CD8-positive, alpha-beta memory T cell (primary cell): Measurements from ENCODE around the gene KCNIP3. TPM values are rescaled to one million over a fixed set of nuclear protein-coding genes. Genes with fewer than 3 reads are reported as not detected.
"Not testable (repeated sequence)": the region's sequence is repeated elsewhere in the genome, so short reads cannot be mapped to it uniquely, and the experiment has no call there.

ENCODE experiments used
- CTCF ChIA-PET: fragments of 350-600 bp; sonication (Branson Sonifier 250); formaldehyde crosslinking; loops from one replicate; lab custom pipeline; 2021; ENCODE audit warnings: antibody characterized with exemption; lab: Charles Lee
- POLR2A ChIA-PET: fragments of 350-600 bp; sonication (Branson Sonifier 250); formaldehyde crosslinking; loops from one replicate; lab custom pipeline; 2021; ENCODE audit warnings: antibody characterized with exemption; lab: Charles Lee
- DNase-seq, 5 donors: peaks; one replicate each; pipeline versions ENCODE4 v3.0.0 to v3.0.0-alpha.2; 2020 to 2022; ENCODE audit warnings: mixed read lengths in 1 of 5
- H3K27ac ChIP-seq: one replicate; pipeline ENCODE4 v1.7.0; 2013; ENCODE audit warnings: low read depth, mild to moderate bottlenecking, low read length, moderate library complexity
- H3K27me3 ChIP-seq: 2 replicates; pipeline ENCODE4 v1.7.0; 2013; ENCODE audit warnings: low read length, mild to moderate bottlenecking; ENCODE audit not compliant: insufficient read depth, poor library complexity, severe bottlenecking
- H3K36me3 ChIP-seq: 2 replicates; pipeline ENCODE4 v1.7.0; 2013; ENCODE audit warnings: mild to moderate bottlenecking, low read length, moderate library complexity; ENCODE audit not compliant: insufficient read depth
- H3K4me1 ChIP-seq: 2 replicates; pipeline ENCODE4 v1.7.0; 2013; ENCODE audit warnings: mild to moderate bottlenecking, low read length, moderate library complexity; ENCODE audit not compliant: insufficient read depth
- H3K4me3 ChIP-seq: 2 replicates; pipeline ENCODE4 v1.7.0; 2013; ENCODE audit warnings: mild to moderate bottlenecking, low read length
- H3K9me3 ChIP-seq: 2 replicates; pipeline ENCODE4 v1.7.0; 2013; ENCODE audit warnings: mild to moderate bottlenecking, low read length
- H3K27ac Mint-ChIP-seq, 8 donors: one replicate each; pipeline ENCODE4 v1.8.0; 2020 to 2021; ENCODE audit warnings: mixed read lengths in 8 of 8, mild to moderate bottlenecking in 6 of 8, inconsistent platforms in 3 of 8, moderate library complexity in 3 of 8
- H3K27me3 Mint-ChIP-seq, 2 donors: one replicate each; pipeline ENCODE4 v1.8.0; 2020 to 2021; ENCODE audit warnings: mixed read lengths in 2 of 2, mild to moderate bottlenecking in 1 of 2, moderate library complexity in 1 of 2
- H3K36me3 Mint-ChIP-seq, 3 donors: one replicate each; pipeline ENCODE4 v1.8.0; 2020 to 2021; ENCODE audit warnings: mixed read lengths in 3 of 3, inconsistent platforms in 1 of 3, mild to moderate bottlenecking in 1 of 3
- H3K4me1 Mint-ChIP-seq, 3 donors: one replicate each; pipeline ENCODE4 v1.8.0; 2020 to 2021; ENCODE audit warnings: mixed read lengths in 3 of 3, inconsistent platforms in 1 of 3, mild to moderate bottlenecking in 1 of 3
- H3K4me3 Mint-ChIP-seq, 7 donors: one replicate each; pipeline ENCODE4 v1.8.0; 2020 to 2021; ENCODE audit warnings: mixed read lengths in 7 of 7, mild to moderate bottlenecking in 6 of 7, moderate library complexity in 4 of 7, inconsistent platforms in 2 of 7
- H3K9me3 Mint-ChIP-seq, 5 donors: one replicate each; pipeline ENCODE4 v1.8.0; 2020 to 2022; ENCODE audit warnings: mixed read lengths in 5 of 5, mild to moderate bottlenecking in 3 of 5, moderate library complexity in 2 of 5, inconsistent platforms in 1 of 5
- polyA plus RNA-seq: library from polyadenylated mRNA; unstranded; fragments of 300-500 nt; fragmentation: Illumina TruSeq; gene quantifications from one replicate; pipeline ENCODE4 v1.2.3, GENCODE V29; 2021
- total RNA-seq, 2 experiments: library from RNA; stranded (reverse); gene quantifications; one replicate each; pipeline ENCODE4 v1.2.3, GENCODE V29; 2021

The KCNIP3 gene
- total and polyA plus RNA-seq, 3 experiments from 2014 or later = not detected

DNA sequence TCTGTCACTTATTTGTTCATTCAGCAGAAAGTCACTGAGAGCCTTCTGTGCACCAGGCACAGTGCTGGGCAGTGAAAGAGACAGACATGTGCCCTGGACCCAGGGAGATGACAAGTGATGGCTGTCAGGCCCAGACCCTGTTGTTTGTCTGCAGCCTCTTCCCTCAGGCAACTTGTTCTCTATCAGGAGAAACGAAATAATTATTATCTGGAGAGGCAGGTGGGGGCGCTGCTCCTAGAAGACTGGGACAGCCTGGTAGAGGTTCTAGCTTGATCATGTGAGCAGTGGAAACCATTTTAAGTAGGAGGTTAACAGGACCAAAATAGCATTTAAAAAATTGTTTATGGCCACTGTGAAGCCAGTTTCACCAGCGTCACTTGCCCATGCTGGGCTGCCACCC is 107.5 kb downstream of the KCNIP3 start:
- H3K27me3 Mint-ChIP-seq, H3K4me3 ChIP-seq, H3K36me3 ChIP-seq, H3K27me3 ChIP-seq, H3K9me3 Mint-ChIP-seq, H3K9me3 ChIP-seq, POLR2A ChIA-PET, DNase-seq, H3K27ac ChIP-seq, CTCF ChIA-PET: not testable (repeated sequence)
- H3K4me1 ChIP-seq = peaks cover 18% of the 10 kb centered on the region
- H3K4me3 Mint-ChIP-seq = peak overlapping the region in 3 of 7 donors; percentile 11 to 45 (median 39)
- H3K27ac Mint-ChIP-seq = peak overlapping the region in 1 of 8 donors; percentile 88
- H3K36me3 Mint-ChIP-seq = peaks cover 0 to 21% (median 7%) of the 10 kb centered on the region in 3 donors
- H3K4me1 Mint-ChIP-seq = peaks cover 24 to 35% (median 27%) of the 10 kb centered on the region in 3 donors

DNA sequence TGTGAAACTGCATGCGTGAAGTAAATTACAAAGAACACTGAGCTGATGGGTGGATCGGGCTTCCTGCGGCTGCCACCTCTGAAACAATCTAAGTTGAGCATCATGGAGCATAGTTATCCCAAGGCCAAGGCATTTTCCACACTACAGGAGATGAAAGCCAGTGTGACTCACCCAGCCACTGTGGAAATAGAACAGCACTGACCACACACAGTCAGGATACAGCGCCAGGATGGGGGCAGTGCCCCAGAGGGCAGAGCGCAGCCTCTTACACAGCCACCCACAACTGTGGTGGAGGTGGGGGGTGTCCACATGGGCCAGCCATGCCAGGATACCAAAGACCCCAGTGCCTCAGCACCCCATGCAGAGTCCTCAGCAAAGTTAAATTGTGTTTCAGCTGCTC is 114.1 kb downstream of the KCNIP3 start:
- H3K36me3 ChIP-seq, H3K27me3 Mint-ChIP-seq, H3K27me3 ChIP-seq, H3K4me3 Mint-ChIP-seq, H3K4me3 ChIP-seq, DNase-seq, POLR2A ChIA-PET, H3K27ac ChIP-seq, H3K27ac Mint-ChIP-seq, H3K9me3 ChIP-seq, H3K9me3 Mint-ChIP-seq, H3K4me1 ChIP-seq, H3K4me1 Mint-ChIP-seq, CTCF ChIA-PET: not testable (repeated sequence)
- H3K36me3 Mint-ChIP-seq = peaks cover 0 to 32% (median 14%) of the 10 kb centered on the region in 3 donors

DNA sequence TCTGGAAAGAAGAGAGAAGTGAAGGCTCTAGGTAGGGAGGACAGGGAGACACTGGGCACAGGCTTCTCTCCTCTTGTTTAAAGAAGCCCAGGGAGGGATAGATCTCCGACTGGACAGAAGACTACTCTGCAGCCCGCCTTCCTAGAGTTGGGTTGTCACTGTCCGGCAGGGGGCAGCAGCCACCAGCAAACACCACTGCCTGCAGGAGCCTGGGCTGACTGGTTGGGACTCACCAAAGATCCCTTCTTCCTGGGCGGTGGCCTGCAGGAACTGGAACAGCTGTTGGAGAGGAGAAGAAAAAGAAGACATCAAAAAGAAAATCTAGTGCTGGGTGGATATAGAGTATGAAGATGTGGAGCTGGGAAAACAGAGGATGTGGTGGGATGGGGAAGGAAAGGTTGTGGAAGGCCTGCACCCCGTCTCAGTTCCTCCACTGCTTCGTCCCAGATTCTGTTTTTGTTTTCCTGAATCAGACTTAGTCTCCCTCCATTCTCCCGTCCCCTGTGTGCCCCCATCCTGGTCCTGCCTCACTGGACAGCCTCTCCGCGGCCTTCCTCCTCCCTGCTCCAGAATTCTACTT is 117.0 kb downstream of the KCNIP3 start:
- H3K27me3 ChIP-seq, H3K4me1 Mint-ChIP-seq, CTCF ChIA-PET, H3K36me3 ChIP-seq, H3K27ac Mint-ChIP-seq, H3K9me3 ChIP-seq, H3K27ac ChIP-seq, H3K4me1 ChIP-seq, H3K4me3 Mint-ChIP-seq, H3K4me3 ChIP-seq, H3K27me3 Mint-ChIP-seq, POLR2A ChIA-PET, H3K9me3 Mint-ChIP-seq: not testable (repeated sequence)
- peaks cover 0 to 21% (median 9%) of the 10 kb centered on the region in 3 donors for H3K36me3 Mint-ChIP-seq
- peak; percentile 21 to 67 (median 24) for DNase-seq

DNA sequence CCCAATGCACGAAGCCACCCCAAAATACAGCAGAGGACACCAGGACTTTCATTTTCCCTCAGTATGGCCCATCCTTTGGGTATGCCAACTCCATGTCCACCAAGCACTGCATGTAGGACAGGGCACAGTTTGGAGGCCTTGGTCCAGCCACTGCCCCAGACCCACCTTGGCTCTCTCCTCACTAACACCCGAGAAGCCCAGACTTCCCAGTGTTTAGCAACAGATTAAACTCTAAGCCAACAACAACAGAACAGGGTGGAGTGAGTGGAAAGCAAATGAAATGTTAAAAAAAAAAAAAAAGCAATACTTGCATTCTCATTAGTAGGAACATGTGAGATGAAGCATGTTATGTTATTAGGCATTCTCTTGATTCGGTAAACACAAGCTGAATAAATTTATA is 118.0 kb downstream of the KCNIP3 start:
- H3K4me1 Mint-ChIP-seq, POLR2A ChIA-PET, H3K27me3 ChIP-seq: not testable (repeated sequence)

DNA sequence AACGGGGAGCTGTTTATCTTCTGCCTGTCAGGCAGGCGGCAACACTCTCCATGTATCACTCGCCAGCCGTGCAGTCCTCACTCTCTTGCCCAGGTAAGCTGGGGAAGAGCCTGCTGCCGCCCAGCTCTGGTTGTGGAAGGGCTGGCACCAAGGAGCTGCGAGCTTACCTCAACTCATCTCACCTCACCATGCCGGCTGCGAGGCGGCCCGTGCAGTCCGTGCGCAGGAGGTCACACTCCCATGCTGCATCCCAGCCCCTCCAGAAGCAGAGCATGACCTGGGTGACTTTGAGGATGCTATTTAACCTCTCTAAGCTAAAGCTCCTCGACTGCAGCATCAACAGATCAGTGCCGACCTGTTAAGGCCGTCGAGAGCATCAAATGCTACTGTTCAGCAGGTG is 118.4 kb downstream of the KCNIP3 start:
- DNase-seq, H3K4me1 Mint-ChIP-seq, H3K27ac Mint-ChIP-seq, CTCF ChIA-PET, H3K4me3 Mint-ChIP-seq, H3K9me3 Mint-ChIP-seq, POLR2A ChIA-PET, H3K4me1 ChIP-seq, H3K4me3 ChIP-seq, H3K9me3 ChIP-seq, H3K27ac ChIP-seq, H3K36me3 ChIP-seq, H3K27me3 ChIP-seq: not testable (repeated sequence)
- Mint-ChIP-seq H3K27me3 (peaks cover 2 to 11% of the 10 kb centered on the region in 2 donors), H3K36me3 (peaks cover 0 to 14% (median 8%) of the 10 kb centered on the region in 3 donors)

More for the DNA sequence above, 118.0 kb downstream of the KCNIP3 start:
- DNase-seq, H3K9me3 Mint-ChIP-seq, H3K4me3 ChIP-seq, H3K9me3 ChIP-seq, H3K4me1 ChIP-seq, H3K27ac ChIP-seq, H3K4me3 Mint-ChIP-seq, H3K36me3 ChIP-seq, CTCF ChIA-PET: not testable (repeated sequence)
- Mint-ChIP-seq H3K36me3 (peaks cover 0 to 16% (median 8%) of the 10 kb centered on the region in 3 donors), H3K27me3 (peaks cover 2 to 11% of the 10 kb centered on the region in 2 donors), H3K27ac (peak overlapping the region in 1 of 8 donors; percentile 64)

DNA sequence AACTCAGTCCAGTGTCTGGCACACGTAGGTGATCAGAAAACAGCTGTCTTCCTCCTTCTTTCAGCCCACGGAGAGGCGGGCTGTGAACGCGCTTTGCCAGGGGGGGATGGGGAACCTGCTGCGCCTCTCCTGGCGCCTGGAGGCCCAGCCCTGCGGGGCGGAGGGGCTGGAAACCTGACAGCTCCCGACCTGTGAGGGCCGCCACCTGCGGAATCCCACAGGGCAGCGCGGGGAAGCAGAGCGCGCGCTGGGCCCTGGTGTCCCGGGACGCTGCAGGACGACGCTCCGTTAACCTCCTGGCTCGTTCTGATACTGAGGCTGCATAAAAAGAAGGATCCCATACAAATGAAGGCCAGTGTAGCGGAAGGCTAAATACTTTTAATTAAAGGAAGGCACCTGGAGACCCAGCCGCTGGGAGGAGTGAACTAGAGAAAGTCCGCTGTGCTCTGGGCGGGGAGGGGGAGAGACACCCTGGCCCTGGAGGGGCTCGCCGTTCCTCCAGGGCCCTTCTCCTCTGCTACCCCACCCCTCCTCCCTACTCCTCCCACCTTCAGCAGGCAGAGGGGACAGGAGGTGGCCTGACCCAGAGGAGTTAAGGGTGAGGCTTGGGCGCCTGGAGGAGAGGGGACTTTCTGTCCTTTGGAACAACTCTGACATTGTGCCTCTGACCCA is 130.2 kb downstream of the KCNIP3 start:
- H3K4me1 Mint-ChIP-seq, DNase-seq, CTCF ChIA-PET, POLR2A ChIA-PET, H3K27ac ChIP-seq, H3K27me3 Mint-ChIP-seq, H3K36me3 Mint-ChIP-seq, H3K9me3 Mint-ChIP-seq, H3K4me1 ChIP-seq, H3K27me3 ChIP-seq, H3K36me3 ChIP-seq, H3K4me3 Mint-ChIP-seq, H3K27ac Mint-ChIP-seq, H3K4me3 ChIP-seq, H3K9me3 ChIP-seq: not testable (repeated sequence)

DNA sequence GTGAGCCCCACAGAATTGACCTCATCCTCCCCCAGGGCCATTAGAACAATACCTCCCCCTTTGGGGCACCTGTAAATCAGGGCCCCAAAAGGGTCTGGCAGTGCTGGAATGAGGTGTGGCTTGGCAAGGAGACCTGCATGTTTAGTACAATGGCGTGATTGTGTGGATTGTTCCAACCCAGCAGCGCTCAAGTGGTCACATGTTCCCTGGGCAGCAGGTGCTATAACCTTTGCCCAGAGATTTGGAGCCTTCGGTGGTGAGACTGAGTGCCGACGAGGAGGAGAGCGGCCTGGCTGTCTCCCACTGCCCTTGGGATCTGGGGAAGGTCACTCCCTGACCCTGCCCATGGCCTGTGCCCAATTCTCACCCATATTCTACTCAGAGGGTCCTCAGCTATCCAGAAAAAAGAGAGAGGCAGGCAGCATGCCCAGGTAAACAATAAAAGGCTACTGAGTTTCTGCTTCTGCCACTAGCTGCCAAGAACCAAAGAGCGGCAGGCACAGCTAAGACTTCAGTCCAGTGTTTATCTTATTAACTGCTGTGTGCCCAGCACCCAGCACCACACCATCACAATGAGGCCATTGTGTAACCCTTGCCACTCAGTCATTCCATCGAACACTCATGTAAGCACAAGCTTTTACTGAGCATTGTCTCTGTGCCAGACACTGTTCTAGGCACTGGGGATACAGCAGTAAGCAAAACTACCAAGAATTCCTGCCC is 132.8 kb downstream of the KCNIP3 start:
- H3K4me1 ChIP-seq, H3K9me3 Mint-ChIP-seq, POLR2A ChIA-PET, CTCF ChIA-PET, H3K27me3 ChIP-seq, H3K36me3 Mint-ChIP-seq, H3K4me1 Mint-ChIP-seq, H3K4me3 ChIP-seq, H3K27ac Mint-ChIP-seq, H3K4me3 Mint-ChIP-seq, H3K9me3 ChIP-seq, H3K27ac ChIP-seq, DNase-seq, H3K27me3 Mint-ChIP-seq, H3K36me3 ChIP-seq: not testable (repeated sequence)

DNA sequence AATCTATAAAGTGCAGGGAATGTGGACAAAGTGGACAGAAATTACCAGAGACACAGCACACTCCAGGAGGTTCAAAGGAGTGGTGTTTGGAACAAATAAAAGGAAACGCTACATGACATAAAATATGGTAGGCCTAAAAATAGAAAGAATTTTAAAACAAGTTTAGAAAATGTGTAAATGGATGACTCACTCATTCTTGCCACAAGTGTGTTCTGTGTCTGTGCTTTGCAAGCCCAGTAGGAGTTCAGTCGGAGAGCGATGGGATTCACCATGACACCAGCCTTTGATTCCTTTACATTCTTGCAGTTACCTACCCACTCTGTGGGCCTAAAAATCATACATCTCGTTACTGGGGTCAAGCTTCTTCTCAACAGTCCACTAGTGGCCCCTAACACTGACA is 136.2 kb downstream of the KCNIP3 start:
- H3K27ac Mint-ChIP-seq, H3K4me3 ChIP-seq, H3K27ac ChIP-seq, H3K27me3 Mint-ChIP-seq, H3K4me1 ChIP-seq, H3K36me3 ChIP-seq, POLR2A ChIA-PET, H3K36me3 Mint-ChIP-seq, H3K4me1 Mint-ChIP-seq, H3K9me3 Mint-ChIP-seq, H3K9me3 ChIP-seq, CTCF ChIA-PET, H3K27me3 ChIP-seq, DNase-seq, H3K4me3 Mint-ChIP-seq: not testable (repeated sequence)
